Endothelial cell of umbilical vein (primary cell): ENCODE data around the gene APOB.

Experiments used
- CTCF ChIP-seq, 2 donors: IDR thresholded peaks; 1 replicate in 1 of 2; 2 replicates in 1 of 2; pipeline ENCODE4 v1.5.1; 2011; ENCODE audit warnings: low read length in 2 of 2, mild to moderate bottlenecking in 2 of 2, moderate library complexity in 2 of 2, control low read depth in 1 of 2, inconsistent platforms in 1 of 2, low read depth in 1 of 2; ENCODE audit not compliant: insufficient read depth in 1 of 2; ENCODE audit errors: extremely low read depth in 1 of 2
- EZH2 ChIP-seq: IDR thresholded peaks from 2 replicates; pipeline ENCODE4 v1.6.1; 2012; ENCODE audit warnings: borderline replicate concordance, low read depth, mild to moderate bottlenecking, moderate library complexity, low read length, inconsistent platforms; ENCODE audit not compliant: severe bottlenecking

GRCh38 chr2:21092308-21092869 lies 48.5 kb upstream of the APOB start:
- TF ChIP-seq CTCF (IDR thresholded peaks at IDR 0.05; ENCODE audit: extremely low read depth in 1 of 2, insufficient read depth in 1 of 2, low read depth in 1 of 2, low read length in 2 of 2) (no peak), EZH2 (no peak)
